ENCODE measurements around the gene PMM2. TPM values are rescaled to one million over a fixed set of nuclear protein-coding genes. Genes with fewer than 3 reads are reported as not detected.

Gene PMM2
- total RNA-seq, 1 experiment from 2014 or later = 53.3 TPM

- no peaks in the 10 kb centered on the region for H4K20me1 ChIP-seq (ENCODE audit: insufficient read depth)
- no peak overlapping the region for H3K27ac ChIP-seq (ENCODE audit: low read depth, low read length)
- ATAC-seq (no peak), DNase-seq (ENCODE audit: low read depth, low spot score) (no peak)
- peak overlapping the region; percentile 25; the same call in 1 of the 2 replicates for H3K4me2 ChIP-seq (ENCODE audit: low read length)
- peaks cover 0 to 11% of the 10 kb centered on the region in 2 experiments; a peak in 3 of 4 replicates for H3K36me3 ChIP-seq (ENCODE audit: control insufficient read depth in 1 of 2, insufficient read depth in 2 of 2, low read length in 2 of 2)
- BruUV-seq (replicated peaks) = no TSS peak
- H3K4me1 ChIP-seq (ENCODE audit: control insufficient read depth in 1 of 2, insufficient read depth in 2 of 2, low read length in 2 of 2) = peaks cover 13 to 31% of the 10 kb centered on the region in 2 experiments
- H3K79me2 ChIP-seq (ENCODE audit: insufficient read depth, low read length) = no peaks in the 10 kb centered on the region
- H3K9ac ChIP-seq (ENCODE audit: low read length) = no peak overlapping the region
- no peaks in the 10 kb centered on the region for H3K9me2 ChIP-seq (ENCODE audit: insufficient read depth)
- H2AFZ ChIP-seq (ENCODE audit: low read depth, low read length, poor library complexity, severe bottlenecking) = no peak overlapping the region
- ChIA-PET RAD21 (ENCODE audit: low non-redundant PET in 1 of 2, low total read pairs in 2 of 2, uncharacterized antibody in 2 of 2, unreplicated experiment in 2 of 2) (no interaction called here), POLR2A (no interaction called here), CTCF (no interaction called here)
- intact Hi-C loops (cut with micrococcal nuclease) = no loop called here
- H3K27me3 ChIP-seq (ENCODE audit: insufficient read depth, low read length) = no peaks in the 10 kb centered on the region
- no peak for TF ChIP-seq POLR2A (IDR thresholded peaks at IDR 0.05; ENCODE audit: borderline replicate concordance, extremely low read depth, insufficient read depth, insufficient read length)
- no peak for TF ChIP-seq ATF3 (IDR thresholded peaks at IDR 0.05)
- TF ChIP-seq CBX3 (IDR thresholded peaks at IDR 0.05; ENCODE audit: low read depth) = no peak
- TF ChIP-seq EZH2phosphoT487 (IDR thresholded peaks at IDR 0.05; ENCODE audit: borderline replicate concordance) = no peak
- TF ChIP-seq ZNF274 (IDR thresholded peaks at IDR 0.05; ENCODE audit: low read depth, low read length) = no peak
- H3K4me3 ChIP-seq (replicated peaks in 1 of 2; ENCODE audit: low read depth in 1 of 2, low read length in 2 of 2) = no peak overlapping the region
- H3K9me3 ChIP-seq (ENCODE audit: control insufficient read depth in 1 of 2, insufficient read depth in 1 of 2, low read depth in 1 of 2, low read length in 2 of 2) = no peaks in the 10 kb centered on the region
Measured at GRCh38 chr16:8886593-8887430, 89.2 kb downstream of the PMM2 start.

GRCh38 chr16:8887431-8887765 lies 89.8 kb downstream of the PMM2 start:
- Histone ChIP-seq H3K9me3 (ENCODE audit: control insufficient read depth in 1 of 2, insufficient read depth in 1 of 2, low read depth in 1 of 2, low read length in 2 of 2) (no peaks in the 10 kb centered on the region), H3K9me2 (ENCODE audit: insufficient read depth) (no peaks in the 10 kb centered on the region), H3K9ac (ENCODE audit: low read length) (no peak overlapping the region), H3K4me1 (ENCODE audit: control insufficient read depth in 1 of 2, insufficient read depth in 2 of 2, low read length in 2 of 2) (peaks cover 13 to 31% of the 10 kb centered on the region in 2 experiments), H3K79me2 (ENCODE audit: insufficient read depth, low read length) (no peaks in the 10 kb centered on the region), H3K27ac (ENCODE audit: low read depth, low read length) (no peak overlapping the region), H3K36me3 (ENCODE audit: control insufficient read depth in 1 of 2, insufficient read depth in 2 of 2, low read length in 2 of 2) (peaks cover 5 to 11% of the 10 kb centered on the region in 2 experiments; a peak in 3 of 4 replicates), H3K27me3 (ENCODE audit: insufficient read depth, low read length) (no peaks in the 10 kb centered on the region), H4K20me1 (ENCODE audit: insufficient read depth) (no peaks in the 10 kb centered on the region), H3K4me3 (replicated peaks in 1 of 2; ENCODE audit: low read depth in 1 of 2, low read length in 2 of 2) (no peak overlapping the region), H2AFZ (ENCODE audit: low read depth, low read length, poor library complexity, severe bottlenecking) (no peak overlapping the region), H3K4me2 (ENCODE audit: low read length) (no peak overlapping the region)
- intact Hi-C loops (cut with micrococcal nuclease) = no loop called here
- RAD21 ChIA-PET (ENCODE audit: low non-redundant PET in 1 of 2, low total read pairs in 2 of 2, uncharacterized antibody in 2 of 2, unreplicated experiment in 2 of 2) = no interaction called here
- ATAC-seq = no peak
- no peak for DNase-seq (ENCODE audit: low read depth, low spot score)
- TF ChIP-seq EZH2 (IDR thresholded peaks at IDR 0.05) (no peak), POLR2AphosphoS5 (IDR thresholded peaks at IDR 0.05; ENCODE audit: low read depth, low read length) (0 out of 2 replicates have a peak, but pooled peaks have one; percentile 16)
- CTCF ChIA-PET = no interaction called here
- POLR2A ChIA-PET = no interaction called here
- BruUV-seq (replicated peaks) = no TSS peak

All from HCT116 (cell line).